ENCODE measurements around the gene ST6GALNAC3. TPM values are rescaled to one million over a fixed set of nuclear protein-coding genes. Genes with fewer than 3 reads are reported as not detected.
A peak's percentile ranks its signal among the peaks of the same experiment; 100 is the strongest.

ST6GALNAC3 gene
- total RNA-seq, 1 experiment from 2014 or later = 0.48 TPM

GRCh38 chr1:76247261-76247852 is 172.8 kb downstream of the ST6GALNAC3 start:
- no peak for DNase-seq (ENCODE audit: low read depth)

DNA sequence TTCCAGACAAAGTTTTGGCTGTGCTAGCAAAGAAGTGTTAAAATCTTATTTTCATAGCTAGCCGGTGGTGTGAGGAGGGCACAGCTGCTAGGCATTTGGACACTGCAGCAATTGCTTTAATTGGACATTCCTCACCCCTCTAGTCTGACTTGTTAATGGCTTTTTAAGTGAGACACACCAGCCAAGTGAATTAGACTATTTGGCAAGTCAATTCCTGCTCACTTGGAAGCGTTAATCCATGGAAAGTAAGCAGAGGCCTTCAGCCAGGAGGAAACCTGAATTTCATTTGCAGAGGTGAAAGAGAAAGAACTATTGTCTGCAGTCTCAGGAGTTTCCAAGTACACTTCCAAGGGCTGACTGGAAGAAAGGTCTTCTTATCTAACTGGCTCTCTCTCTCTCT is 175.7 kb downstream of the ST6GALNAC3 start:
- DNase-seq (ENCODE audit: low read depth) = no peak

- no peak for DNase-seq (ENCODE audit: low read depth)
These were observed 177.9 kb downstream of the ST6GALNAC3 start for GRCh38 chr1:76252431-76252830.

- DNase-seq (ENCODE audit: low read depth) = peak; percentile 81
These were observed 179.8 kb downstream of the ST6GALNAC3 start for GRCh38 chr1:76254104-76255030.

GRCh38 chr1:76256289-76257223 is 182.0 kb downstream of the ST6GALNAC3 start:
- no peak for DNase-seq (ENCODE audit: low read depth)

DNA sequence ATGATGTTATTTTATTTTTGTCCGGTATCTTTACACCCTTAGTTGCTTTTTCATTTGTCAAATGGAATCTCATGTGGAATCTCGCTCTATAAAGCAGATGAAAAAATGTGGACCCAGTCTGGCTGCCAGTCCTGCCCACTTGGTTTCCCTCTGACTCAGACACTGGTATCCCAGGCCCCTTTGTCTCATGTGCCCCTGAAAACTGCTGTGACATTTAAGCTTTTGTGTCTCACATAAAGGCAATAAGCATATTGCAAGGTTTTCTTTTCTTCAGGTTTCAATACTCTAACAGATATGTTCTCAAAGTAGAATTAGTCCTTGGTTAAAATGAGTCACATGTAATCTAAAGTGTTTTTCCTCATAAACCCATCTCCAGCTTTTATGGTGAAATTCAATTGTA is 183.3 kb downstream of the ST6GALNAC3 start:
- DNase-seq (ENCODE audit: low read depth) = no peak

DNA sequence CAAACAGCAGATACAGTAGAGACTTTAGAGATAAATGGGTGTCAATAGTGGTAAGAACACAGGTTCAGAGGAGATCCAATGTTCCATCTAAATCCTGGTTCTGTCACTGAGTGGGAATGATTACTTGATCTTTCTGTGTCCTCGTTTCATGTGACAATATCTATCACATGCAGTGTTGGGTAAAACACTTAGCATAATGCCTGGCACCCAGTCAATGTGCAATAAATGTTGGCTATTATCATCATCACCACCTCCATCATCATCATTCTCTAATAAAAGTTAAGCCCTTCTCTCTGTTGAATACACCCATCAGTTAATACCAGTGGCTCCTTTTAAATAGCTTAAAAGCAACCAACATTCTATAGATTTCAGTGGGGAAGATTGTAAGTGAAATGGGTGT is 184.7 kb downstream of the ST6GALNAC3 start:
- no peak for DNase-seq (ENCODE audit: low read depth)

- DNase-seq (ENCODE audit: low read depth) = no peak
These were observed 185.7 kb downstream of the ST6GALNAC3 start for GRCh38 chr1:76260279-76260678.

GRCh38 chr1:76262601-76263000 is 188.1 kb downstream of the ST6GALNAC3 start:
- DNase-seq (ENCODE audit: low read depth) = no peak

DNA sequence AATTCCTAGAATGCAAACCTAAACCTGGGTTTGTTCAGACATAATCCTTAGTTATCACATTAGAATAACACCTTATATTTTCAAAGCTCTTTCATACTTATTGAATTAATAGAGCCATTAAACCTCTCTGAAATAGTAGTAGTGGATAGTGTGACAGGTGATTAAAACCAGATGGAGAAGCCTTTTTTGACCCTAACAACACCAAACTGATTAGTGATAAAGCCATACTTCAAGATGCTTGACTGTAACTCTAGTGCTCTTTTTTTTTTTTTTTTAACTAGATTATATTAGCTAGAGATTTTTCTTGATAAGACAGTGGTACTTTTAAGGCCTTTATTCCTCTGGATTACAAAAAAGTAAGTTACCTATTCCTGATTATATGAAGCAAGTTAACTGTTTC is 190.1 kb downstream of the ST6GALNAC3 start:
- no peak for DNase-seq (ENCODE audit: low read depth)

GRCh38 chr1:76266762-76267161 is 192.2 kb downstream of the ST6GALNAC3 start:
- no peak for DNase-seq (ENCODE audit: low read depth)

DNA sequence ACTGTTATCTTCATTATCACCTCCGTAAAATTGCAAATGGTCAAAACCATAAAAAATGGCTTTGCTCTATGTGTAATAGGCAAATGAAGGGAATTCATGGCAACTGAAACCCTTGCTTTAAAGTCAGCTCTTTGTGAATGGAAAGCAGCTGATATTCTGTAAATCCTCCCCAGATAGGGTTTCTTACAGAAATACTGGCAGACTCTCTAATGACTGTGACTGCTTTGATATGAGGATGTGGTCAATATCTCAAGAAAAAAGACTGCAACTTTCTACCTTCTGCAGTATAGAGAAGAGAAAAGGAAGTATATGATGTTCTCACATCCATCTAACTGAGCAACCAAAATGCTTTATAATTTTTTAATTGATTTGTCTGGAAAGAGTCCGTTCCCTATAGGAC is 193.1 kb downstream of the ST6GALNAC3 start:
- DNase-seq (ENCODE audit: low read depth) = peak; percentile 13

DNA sequence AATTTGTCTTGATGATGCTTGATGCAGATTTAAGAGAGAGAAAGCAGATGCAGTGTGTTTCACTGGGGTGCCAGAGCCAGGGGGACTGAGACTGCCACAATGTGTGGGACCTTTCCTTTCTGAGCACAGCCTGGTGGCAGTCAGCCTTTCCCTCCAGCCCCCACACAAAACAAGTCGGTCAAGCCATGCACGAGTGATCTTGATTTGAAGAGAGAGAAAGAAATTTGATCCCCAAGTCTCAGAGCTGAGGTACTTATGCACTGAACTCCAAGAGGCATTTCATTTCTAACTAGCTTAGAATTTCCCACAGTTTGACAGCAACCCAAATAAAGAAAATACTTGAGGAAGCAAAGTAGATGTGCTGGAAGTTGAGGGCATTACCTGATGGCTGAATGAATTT is 193.8 kb downstream of the ST6GALNAC3 start:
- DNase-seq (ENCODE audit: low read depth) = no peak

- DNase-seq (ENCODE audit: low read depth) = peak; percentile 69
These were observed 194.6 kb downstream of the ST6GALNAC3 start for GRCh38 chr1:76269155-76269554.

DNA sequence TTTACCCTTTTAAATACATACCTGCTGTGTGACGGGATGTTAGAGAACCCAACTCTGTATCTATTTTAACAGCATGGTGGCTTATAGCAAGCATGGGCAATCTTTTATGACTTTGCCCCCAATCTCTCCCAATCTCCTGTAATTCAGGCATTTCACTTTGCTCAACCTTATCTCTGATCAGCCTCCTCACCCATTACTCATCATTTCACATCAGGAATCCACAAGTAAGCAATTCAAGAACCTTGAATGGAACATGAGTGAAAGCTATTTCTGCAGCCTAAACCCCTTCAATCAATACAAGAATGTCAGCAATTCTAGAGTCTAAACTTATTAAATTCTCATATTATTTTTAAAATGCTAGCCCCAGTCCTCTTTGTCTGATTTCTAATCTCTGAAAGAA is 199.8 kb downstream of the ST6GALNAC3 start:
- DNase-seq (ENCODE audit: low read depth) = no peak

DNA sequence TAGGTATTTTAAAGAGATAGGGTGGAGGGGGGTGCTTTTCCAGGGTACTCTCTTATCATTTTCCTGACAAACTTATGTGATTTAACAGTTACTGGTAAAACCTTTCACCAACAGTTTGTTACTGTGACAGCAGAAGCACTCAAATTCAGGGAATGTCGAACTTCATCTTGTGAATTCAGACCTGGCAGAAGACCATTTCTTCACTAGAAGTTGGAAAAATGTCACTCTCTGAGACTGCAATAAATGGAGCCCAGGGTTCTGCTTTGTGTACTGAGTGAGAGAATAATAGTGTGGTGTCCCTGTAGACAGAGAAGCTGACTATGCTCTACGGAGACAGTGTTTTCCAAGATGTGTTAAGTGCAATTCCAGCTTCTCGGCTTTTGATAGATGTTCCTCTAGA is 200.2 kb downstream of the ST6GALNAC3 start:
- no peak for DNase-seq (ENCODE audit: low read depth)

DNA sequence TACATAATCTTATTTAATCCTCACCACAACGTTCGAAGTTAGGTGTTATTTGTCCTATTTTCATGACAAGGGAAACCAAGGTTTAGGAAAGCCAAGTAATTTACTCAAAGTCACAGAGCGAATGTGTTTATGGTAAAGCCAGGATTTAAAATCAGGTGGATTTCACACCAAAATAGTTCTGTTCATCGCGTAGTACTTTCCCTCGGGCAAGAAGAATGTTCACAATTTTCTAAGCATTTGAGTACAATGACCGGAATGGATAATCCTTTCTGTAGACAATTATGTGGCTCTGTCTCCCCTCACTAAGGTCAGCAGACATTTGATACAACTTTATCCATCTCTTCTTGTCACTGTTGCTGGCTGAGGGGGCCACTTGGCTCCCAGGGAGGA is 204.2 kb downstream of the ST6GALNAC3 start:
- no peak for DNase-seq (ENCODE audit: low read depth)

DNA sequence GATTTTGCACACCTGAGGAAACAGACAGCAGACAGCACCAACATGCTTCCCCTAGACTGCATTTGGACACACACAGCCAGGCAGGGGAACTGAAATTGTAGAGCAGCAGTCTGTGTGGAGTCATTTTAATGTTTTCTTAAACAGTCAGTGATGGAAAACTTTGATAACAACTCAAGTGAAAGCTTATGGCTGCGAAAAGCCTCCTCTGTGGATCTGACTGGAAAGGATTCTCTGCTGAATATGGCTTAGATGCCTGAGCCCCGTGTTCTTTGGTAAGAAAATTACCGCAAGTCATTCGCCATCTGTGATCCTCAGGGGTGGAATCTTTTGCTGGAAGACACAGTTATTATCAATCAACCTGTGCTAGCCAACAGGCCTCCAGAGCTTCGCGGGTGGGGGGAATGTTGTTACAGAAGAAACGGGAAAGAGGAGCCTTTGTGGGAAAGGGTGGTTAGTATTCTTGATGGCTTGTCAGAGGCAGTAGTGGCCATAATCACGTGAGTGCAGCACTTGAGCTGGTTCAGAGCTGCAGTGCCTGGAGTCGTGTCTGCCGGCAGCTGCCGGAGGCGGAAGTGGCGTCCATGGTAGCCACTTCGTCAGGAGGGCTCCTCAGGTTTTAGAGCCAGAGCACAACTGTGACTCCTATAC is 204.7 kb downstream of the ST6GALNAC3 start:
- no peak for DNase-seq (ENCODE audit: low read depth)

DNA sequence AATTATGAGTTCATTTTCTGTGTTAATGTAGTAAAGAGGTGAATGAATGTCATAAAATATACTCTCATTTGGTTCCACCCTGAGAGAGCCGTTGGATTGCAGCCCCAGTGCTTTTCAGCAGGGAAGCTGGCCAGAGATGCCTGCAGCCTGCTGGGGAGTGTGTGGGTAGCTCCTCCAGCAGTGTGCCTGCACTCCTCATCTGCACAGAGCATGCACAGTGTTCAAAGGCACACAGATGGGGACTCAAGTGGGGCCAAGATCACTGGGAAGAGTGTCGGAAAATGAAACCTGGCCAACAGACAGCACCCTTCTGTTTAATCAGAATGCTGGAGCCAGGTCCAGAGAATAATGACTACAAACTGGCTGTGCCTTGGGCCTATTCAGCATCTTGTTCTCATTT is 206.8 kb downstream of the ST6GALNAC3 start:
- DNase-seq (ENCODE audit: low read depth) = no peak

DNA sequence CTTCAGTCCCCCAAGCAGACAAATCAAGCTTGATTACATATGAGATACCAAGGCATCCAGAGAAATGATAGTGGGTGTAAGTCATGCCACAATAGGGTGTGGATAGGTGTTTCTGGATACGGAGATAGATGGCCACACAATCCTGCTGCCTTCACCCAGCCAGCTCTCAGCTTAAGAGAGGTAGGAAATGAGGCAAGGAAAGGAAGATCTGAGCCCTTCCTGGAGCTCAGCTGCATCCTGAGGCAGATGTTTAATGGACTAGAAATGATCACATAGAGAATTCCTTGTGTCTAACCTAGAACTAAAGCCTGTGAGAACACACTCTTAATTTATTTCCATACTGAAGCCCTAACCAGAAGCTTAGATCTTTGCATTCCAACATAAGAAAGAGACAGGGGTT is 210.3 kb downstream of the ST6GALNAC3 start:
- DNase-seq (ENCODE audit: low read depth) = no peak

- DNase-seq (ENCODE audit: low read depth) = no peak
These were observed 211.1 kb downstream of the ST6GALNAC3 start for GRCh38 chr1:76285578-76286135.
